GM12891 (cell line): ENCODE data around the gene ZNFX1.
A peak's percentile ranks its signal among the peaks of the same experiment; 100 is the strongest.

Experiments used
- DNase-seq: peaks from one replicate; pipeline ENCODE4 v3.0.0; 2011; ENCODE audit warnings: low spot score; ENCODE audit not compliant: insufficient read length
- FAIRE-seq: peaks from 2 replicates; lab custom pipeline; 2011; peaks lifted over from hg19 to GRCh38; lab: Jason Lieb, UNC
- PAX5 ChIP-seq: IDR thresholded peaks from 2 replicates; pipeline ENCODE4 v1.6.1; 2011; ENCODE audit warnings: low read length, moderate library complexity, mild to moderate bottlenecking; ENCODE audit not compliant: insufficient read depth, severe bottlenecking
- POLR2A ChIP-seq: IDR thresholded peaks from 2 replicates; pipeline ENCODE4 v1.6.1; 2011; ENCODE audit warnings: low read depth, low read length, control low read depth
- POLR2AphosphoS5 ChIP-seq: IDR thresholded peaks from 2 replicates; pipeline ENCODE4 v1.6.1; 2011; ENCODE audit warnings: low read depth, low read length, control low read depth
- POU2F2 ChIP-seq: IDR thresholded peaks from 2 replicates; pipeline ENCODE4 v1.6.1; 2011; ENCODE audit warnings: low read depth, mild to moderate bottlenecking, control low read depth, low read length, moderate library complexity
- SPI1 ChIP-seq: IDR thresholded peaks from 2 replicates; pipeline ENCODE4 v1.6.1; 2011; ENCODE audit warnings: low read depth, low read length, control low read depth
- TAF1 ChIP-seq: IDR thresholded peaks from 2 replicates; pipeline ENCODE4 v1.6.1; 2011; ENCODE audit warnings: low read depth, low read length, control low read depth

The ZNFX1 gene

DNA sequence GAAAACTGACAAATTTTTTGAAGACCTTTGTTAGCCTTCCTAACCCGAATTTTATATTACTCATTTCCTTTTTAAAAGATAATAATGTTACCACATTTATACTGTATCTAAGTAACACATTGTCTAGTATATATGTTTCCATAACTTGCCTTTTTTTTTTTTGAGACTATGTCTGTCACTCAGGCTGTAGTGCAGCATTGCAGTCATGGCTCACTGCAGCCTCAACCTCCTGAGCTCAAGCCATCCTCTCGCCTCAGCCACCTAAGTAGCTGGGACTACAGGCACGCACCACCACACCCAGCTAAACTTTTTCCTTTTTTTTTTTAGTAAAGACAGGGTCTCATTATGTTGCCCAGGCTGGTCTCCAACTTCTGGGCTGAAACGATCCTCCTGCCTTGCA, 18.6 kb downstream of the ZNFX1 start:
- DNase-seq (no peak), FAIRE-seq (no peak)
- TF ChIP-seq TAF1, result no peak
- no peak for TF ChIP-seq POLR2AphosphoS5
- no peak for TF ChIP-seq PAX5
- TF ChIP-seq POU2F2, result no peak
- no peak for TF ChIP-seq POLR2A

DNA sequence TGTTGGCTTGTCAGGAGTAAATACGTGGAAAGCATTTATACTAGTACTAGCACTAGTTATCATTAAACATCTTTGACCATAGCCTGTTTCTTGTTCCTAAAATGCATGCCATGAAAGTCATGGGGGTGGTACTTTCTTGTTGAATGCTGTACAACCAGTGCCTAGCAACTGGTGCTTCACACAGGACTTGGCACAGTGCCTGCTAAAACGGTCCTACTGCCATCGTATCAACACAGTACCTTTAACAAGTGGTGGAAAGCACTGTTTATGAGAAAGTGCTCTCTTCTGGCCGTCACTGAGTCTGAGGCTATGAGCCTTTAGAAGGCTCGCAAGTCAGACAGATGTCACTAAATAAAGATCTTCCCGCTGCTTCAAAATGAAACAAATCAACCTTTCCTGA, 21.6 kb downstream of the ZNFX1 start:
- no peak for FAIRE-seq
- TF ChIP-seq POU2F2 (no peak), SPI1 (no peak), PAX5 (no peak), POLR2AphosphoS5 (no peak), POLR2A (no peak)
- no peak for DNase-seq

DNA sequence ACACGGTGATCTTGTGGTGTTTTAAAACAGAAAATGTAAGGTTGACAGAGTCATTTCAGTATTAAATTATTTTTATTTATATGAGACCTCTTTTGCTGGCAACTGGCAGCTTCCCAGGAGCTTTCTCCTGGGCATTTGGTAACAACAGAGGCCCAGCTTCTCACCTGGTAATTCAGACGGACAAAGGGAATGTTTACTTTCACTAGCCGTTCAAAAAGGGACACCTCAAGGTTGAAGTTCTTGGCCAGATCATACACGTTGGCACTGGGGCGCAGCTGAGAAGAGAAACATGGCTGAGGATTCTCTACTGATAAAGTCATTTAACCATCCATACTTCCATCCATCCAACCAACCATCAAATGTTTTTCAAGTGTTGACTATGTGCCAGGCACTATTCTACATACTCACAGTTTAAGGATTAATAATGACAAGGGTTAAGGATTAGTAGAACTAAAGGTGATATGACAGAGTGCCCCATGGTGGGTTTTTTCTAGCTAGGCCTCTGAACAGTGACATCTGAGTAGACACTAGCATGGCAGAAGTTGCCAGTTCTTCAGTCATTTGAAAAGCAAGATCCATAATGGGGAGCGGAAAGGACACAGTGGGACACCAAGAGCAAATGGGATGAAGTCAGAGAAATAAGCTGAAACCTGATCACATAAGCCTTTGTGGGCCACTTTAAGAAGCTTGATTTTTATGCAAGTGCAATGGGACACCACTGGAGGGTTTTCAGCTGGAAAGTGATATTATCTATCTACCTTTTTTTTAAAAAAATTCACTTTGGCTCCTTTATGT, 25.1 kb downstream of the ZNFX1 start:
- DNase-seq (no peak), FAIRE-seq (no peak)
- TF ChIP-seq PAX5 (no peak), SPI1 (no peak), POU2F2 (no peak), POLR2A (no peak), TAF1 (no peak), POLR2AphosphoS5 (no peak)

DNA sequence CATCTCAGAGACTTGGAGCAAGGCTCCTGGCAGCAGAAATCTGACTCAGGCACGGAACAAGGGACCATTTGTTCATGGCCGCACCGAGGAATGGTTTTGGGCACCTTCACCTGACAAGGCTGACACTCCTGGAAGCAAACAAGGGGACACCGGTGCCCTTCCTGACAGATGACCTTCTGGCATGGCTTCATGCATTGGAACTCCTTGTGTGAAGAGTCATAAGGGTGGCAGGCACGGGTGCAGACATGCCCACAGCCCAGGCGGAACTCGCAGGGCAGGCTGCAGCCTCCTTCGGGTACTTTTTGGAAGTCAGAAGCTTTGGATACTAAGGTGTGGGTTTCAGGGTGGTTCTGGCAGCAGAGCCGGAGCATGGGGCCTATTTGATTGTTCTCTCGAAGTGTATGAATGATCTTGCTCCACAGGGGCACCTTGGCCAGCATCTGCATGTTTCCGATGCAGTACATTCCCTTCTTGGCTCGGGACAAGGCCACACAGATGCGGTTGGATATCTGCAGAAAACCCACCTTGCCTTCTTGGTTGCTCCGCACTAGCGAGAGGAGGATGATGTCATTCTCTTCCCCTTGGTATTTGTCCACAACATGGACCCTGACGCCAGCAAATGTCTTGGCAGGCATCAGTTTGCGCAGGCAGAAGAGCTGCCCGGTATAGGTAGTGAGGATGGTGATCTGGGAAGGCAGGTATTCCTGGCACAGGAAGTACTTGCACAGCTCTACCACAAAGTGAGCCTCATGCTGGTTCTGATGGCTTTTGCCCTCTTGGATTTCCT, 28.8 kb downstream of the ZNFX1 start:
- DNase-seq, result no peak
- no peak for FAIRE-seq
- no peak for TF ChIP-seq TAF1
- no peak; the same call in 1 of the 2 replicates for TF ChIP-seq POLR2AphosphoS5
- no peak for TF ChIP-seq POU2F2
- no peak for TF ChIP-seq SPI1
- no peak for TF ChIP-seq PAX5
- no peak; the same call in 1 of the 2 replicates for TF ChIP-seq POLR2A

DNA sequence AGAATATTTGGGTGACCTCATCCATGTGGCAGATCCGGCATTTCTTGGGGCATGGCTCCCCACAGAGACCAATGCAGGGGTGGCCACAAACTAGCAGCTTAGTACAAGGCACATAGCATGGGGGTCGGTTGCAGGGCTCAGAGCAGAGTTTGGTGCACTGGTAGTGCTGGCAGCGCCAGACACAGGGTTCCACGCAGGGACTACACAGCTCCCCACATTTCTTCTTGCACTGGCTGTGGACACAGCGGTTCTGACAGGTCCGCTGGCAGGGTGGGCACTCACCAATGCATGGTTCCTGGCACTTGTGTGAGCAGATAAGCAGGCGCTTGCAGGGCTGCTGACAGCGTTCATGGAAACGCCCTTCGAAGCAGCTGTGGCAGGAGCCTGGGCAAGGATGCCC, 29.6 kb downstream of the ZNFX1 start:
- no peak for DNase-seq
- TF ChIP-seq POU2F2 (no peak), SPI1 (no peak), POLR2A (no peak; the same call in 1 of the 2 replicates), TAF1 (no peak), POLR2AphosphoS5 (no peak), PAX5 (no peak)
- no peak for FAIRE-seq

DNA sequence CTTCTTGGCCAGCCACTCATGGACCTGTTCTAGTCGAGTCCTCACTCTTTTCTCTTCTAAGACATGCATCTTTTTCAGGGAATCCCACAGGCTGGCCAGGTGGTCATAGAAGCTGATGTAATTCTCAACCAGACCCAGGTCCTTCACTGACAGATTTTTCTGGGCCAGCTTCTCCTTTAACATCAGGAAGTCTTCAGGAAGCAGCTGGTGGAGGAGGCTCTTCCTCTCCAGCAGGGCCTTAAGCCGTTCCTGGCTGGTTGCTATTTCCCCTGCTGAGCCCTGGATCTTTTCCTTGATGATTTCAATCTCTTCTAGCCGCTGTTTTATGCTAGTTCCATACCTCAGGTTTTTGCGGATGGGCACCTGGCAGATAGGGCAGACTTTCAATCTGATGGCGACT, 30.1 kb downstream of the ZNFX1 start:
- no peak for DNase-seq
- FAIRE-seq, result no peak
- TF ChIP-seq PAX5 (no peak), POLR2A (0 out of 2 replicates have a peak, but pooled peaks have one; percentile 2)

DNA sequence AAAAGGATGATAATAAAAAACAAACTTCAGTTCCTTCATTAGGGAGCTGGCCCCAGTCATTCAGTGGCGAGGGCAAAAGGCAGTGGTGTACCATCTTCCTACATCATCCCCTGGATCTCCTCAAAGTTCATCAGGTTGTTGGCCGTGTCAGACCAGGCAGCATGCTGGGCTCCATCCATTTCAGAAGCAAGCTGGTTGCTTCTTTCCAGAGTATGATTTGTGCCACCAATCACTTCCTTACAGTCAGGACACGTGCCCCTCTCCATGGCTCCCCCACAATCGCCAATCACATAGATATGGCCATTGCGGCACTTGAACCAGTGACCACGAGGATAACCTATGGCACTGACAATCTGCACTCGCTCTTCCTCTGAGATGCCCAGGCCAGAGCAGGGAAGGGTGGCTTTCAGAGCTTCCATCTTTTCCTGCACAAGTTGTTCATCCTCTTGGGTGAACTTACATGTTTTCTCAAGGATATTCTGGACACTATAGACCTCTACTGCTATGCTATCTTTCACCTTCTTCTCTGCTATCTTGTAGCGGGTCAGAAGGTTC, 30.6 kb downstream of the ZNFX1 start:
- FAIRE-seq, result no peak
- no peak for DNase-seq
- TF ChIP-seq POLR2A (0 out of 2 replicates have a peak, but pooled peaks have one; percentile 32), POU2F2 (no peak)

DNA sequence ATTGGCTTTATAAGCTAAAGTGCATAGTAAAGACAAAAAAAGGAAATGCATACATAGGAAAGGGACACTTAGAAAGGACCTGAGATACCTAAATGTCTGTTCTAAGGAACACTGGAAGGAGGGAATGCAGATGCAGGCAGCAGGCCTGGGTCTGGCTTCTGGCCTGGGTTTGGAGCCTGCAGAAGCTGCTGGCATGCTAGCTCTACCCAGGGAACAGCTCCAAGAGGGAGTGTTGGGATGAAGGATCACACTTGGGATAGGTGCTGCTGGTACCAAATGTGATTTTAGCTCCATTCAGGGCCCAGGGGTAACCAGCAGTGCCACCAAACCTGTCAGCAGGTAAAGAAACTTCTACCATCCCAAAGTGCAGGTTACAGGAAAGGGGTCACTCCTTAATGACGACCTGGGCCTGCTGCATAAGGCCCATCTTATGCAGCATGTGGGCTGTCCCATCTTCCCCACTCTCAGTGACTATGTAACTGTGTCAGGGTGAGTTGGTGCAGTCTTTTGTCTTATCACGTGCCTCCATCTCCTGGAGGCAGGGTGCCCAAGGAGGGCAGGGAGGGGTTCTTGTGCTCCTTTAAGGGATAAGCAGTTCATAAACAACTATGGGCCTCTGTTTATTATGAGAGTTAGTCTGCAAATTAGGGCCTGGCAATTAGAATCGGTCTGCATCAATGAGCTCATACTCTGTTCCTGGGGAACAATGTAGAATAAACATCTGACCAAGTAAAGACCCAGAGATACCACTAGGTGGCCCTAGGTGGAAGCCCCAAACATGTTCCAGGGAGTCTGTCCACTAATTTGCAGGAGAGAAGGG, 31.7 kb downstream of the ZNFX1 start:
- DNase-seq (peak; percentile 35), FAIRE-seq (no peak)
- TF ChIP-seq POLR2A (peak; percentile 73), PAX5 (no peak), SPI1 (no peak), POU2F2 (no peak), POLR2AphosphoS5 (peak; percentile 80), TAF1 (no peak)

DNA sequence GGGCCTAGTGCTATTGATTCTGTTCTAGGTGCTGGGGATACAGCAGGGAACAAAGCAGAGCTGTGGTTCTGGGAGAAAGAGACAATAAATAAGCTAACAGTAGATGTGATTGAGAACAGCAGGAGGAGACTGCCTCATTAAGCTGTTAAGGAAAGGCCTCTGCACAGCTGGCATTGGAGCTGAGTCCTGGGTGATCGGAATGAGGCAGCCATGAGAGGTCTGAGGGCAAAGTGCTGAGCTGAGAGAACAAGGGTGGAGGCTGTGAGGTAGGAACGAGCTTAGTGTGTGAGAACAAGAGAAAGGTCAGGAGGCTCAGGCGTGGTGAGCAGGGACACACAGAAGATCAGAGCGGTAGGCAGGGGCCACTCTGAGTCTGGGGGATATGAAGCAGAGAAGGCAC, 40.3 kb downstream of the ZNFX1 start:
- FAIRE-seq, result no peak
- TF ChIP-seq PAX5 (no peak), SPI1 (no peak)
- DNase-seq, result no peak
